NB4 (cell line): ENCODE results near the gene EMX2.

Source experiments
- DNase-seq: peaks from one replicate; pipeline ENCODE4 v3.0.0; 2010; ENCODE audit warnings: low read depth
- H3K4me3 ChIP-seq: one replicate; pipeline ENCODE4 v1.5.1; 2011; ENCODE audit warnings: mild to moderate bottlenecking, low read depth, low read length, moderate library complexity
- CTCF ChIP-seq: IDR thresholded peaks from one replicate; pipeline ENCODE4 v1.5.1; 2012; ENCODE audit warnings: low read depth, low read length
- MAX ChIP-seq: IDR thresholded peaks from 2 replicates; pipeline ENCODE4 v1.6.1; 2011; ENCODE audit warnings: low read depth, low read length
- MYC ChIP-seq: IDR thresholded peaks from 2 replicates; pipeline ENCODE4 v1.6.1; 2011; ENCODE audit warnings: low read depth, low read length
- POLR2A ChIP-seq: IDR thresholded peaks from 2 replicates; pipeline ENCODE4 v1.6.1; 2011; ENCODE audit warnings: mild to moderate bottlenecking; ENCODE audit not compliant: insufficient read length; ENCODE audit errors: extremely low read depth

The EMX2 gene

GRCh38 chr10:117542706-117543224, at the start of gene EMX2:
Gene EMX2 (plus strand): TSS chr10:117542746. CDS start chr10:117543268, 522 bp downstream.
- no peak for DNase-seq
- no peak for TF ChIP-seq MYC
- no peak for TF ChIP-seq CTCF
- no peak for TF ChIP-seq POLR2A
- TF ChIP-seq MAX, result no peak
- no peak within 1 kb of the TSS for H3K4me3 ChIP-seq

GRCh38 chr10:117496031-117496430, 46.5 kb upstream of the EMX2 start:
- DNase-seq, result no peak
- no peak overlapping the region for H3K4me3 ChIP-seq
- TF ChIP-seq MYC (no peak), CTCF (no peak)

DNA sequence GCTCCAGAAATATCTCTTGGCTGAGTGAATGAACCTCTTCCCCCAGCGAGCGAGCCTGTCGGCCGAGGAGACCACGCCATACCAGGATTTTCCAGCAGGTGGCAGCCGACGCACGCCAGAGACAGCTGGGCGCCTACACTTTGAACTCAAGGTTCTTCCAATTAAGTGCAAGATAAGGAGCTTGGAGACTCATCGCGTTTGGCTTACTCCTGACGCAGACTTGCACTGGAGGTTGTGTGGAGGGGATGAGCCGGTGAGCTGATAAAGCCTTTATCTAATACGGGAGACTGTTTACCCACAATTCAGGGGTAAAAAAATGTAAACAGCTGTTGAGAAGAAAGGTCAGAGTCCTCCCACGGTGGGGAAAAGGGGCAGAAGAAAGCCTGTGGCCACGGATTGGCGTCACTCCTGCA, 45.9 kb upstream of the EMX2 start:
- no peak overlapping the region for H3K4me3 ChIP-seq
- DNase-seq, result peak; percentile 80
- TF ChIP-seq CTCF (peak; percentile 89), MAX (peak; percentile 78; the same call in 1 of the 2 replicates), POLR2A (no peak), MYC (0 out of 2 replicates have a peak, but pooled peaks have one; percentile 25)

GRCh38 chr10:117497736-117498135, 44.8 kb upstream of the EMX2 start:
- no peak overlapping the region for H3K4me3 ChIP-seq
- no peak for TF ChIP-seq CTCF
- no peak for TF ChIP-seq MYC
- TF ChIP-seq POLR2A, result no peak
- TF ChIP-seq MAX, result no peak
- no peak for DNase-seq

DNA sequence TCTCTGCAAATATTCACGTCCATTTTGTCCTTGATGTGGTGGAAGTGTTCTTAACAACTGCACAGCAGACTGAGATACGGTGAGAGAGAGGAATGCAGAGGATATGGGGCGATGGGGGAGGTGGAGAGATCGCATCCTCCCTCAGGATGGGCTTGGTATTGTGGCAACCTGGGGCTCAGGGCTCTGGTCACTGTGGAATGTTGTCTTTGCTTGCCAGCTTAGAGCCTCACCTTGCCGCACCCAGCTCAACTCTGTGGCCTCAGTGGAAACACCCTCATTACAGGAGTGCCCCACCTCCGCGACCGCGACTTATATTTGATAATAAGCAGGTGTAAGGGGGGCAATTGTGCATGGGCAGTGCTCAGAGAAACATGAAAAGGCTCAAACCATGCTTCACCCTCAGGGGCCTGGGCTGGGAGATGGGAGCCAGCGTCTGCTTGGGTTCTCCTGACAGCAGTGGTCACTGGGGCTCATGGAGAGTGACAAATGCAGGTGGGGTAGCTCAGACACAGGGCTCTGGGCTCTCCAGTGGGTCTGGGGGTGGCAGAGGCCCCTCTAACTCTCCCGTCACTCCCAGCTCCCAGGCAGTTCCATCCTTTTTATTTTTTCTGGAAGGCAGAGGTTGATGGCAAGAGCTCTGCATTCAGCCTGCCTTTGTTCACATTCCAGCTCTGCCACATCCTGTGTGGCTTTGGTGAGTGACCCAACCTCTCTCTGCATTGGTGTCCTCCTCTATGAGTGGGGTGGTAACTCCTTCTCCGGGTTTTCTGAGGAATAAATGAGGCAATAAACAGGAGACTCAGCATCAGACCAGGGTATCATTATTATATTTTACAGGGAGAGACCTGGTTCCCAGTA, 43.1 kb upstream of the EMX2 start:
- H3K4me3 ChIP-seq, result no peak overlapping the region
- no peak for DNase-seq
- TF ChIP-seq MYC, result no peak

- DNase-seq, result no peak
- H3K4me3 ChIP-seq, result no peak overlapping the region
- TF ChIP-seq POLR2A, result no peak
- TF ChIP-seq MYC, result no peak
- TF ChIP-seq CTCF, result no peak
- no peak for TF ChIP-seq MAX
Measured at GRCh38 chr10:117500456-117500855, 42.1 kb upstream of the EMX2 start.
